Activated gamma-delta T cell treated with Interleukin-2 at 50 U/mL for 16 hours (primary cell): ENCODE data around the gene EHD2.
"Not testable (repeated sequence)": the region's sequence is repeated elsewhere in the genome, so short reads cannot be mapped to it uniquely, and the experiment has no call there.

Experiments used
- DNase-seq: peaks from one replicate; pipeline ENCODE4 v3.0.0-alpha.2; 2020

The EHD2 gene

GRCh38 chr19:47691782-47692181 lies 21.4 kb upstream of the EHD2 start:
- no peak for DNase-seq

DNA sequence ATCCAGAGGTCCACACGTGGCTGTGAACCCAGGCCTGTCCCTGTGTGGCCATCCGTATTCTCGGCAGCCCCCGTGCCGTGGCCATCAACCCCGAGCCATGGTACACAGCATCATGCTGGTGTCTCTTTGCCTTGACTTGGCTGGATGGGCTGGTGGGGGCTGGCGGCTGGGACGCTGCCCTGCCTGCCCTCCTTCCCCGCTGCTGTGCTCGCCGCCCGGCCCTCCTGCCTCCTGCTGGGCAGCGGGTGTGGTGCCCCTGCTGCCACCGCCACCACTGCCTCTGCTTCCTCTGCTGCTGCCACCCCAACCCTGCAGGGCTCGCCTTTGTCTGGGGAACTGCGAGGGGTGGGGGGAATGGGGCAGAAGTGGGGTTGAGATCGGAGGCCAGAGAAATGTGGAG lies 19.7 kb upstream of the EHD2 start:
- DNase-seq = no peak

DNA sequence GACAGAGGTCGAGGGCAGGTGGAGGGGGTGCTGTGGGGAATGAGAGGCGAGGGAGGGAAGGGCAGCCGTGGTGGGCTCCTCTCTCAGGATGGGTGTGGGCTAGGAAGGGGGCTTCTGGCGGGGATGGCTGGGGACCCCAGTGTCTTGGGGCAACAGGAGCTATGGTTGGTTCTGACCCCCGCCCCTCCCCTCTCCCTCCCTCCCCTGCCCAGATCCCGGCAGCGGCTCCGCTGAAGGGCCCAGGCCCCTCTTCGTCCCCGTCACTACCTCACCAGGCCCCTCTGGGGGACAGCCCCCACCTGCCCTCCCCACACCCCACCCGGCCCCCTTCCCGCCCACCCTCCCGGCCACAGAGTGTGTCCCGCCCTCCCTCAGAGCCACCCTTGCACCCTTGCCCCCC lies 19.3 kb upstream of the EHD2 start:
- no peak for DNase-seq

DNA sequence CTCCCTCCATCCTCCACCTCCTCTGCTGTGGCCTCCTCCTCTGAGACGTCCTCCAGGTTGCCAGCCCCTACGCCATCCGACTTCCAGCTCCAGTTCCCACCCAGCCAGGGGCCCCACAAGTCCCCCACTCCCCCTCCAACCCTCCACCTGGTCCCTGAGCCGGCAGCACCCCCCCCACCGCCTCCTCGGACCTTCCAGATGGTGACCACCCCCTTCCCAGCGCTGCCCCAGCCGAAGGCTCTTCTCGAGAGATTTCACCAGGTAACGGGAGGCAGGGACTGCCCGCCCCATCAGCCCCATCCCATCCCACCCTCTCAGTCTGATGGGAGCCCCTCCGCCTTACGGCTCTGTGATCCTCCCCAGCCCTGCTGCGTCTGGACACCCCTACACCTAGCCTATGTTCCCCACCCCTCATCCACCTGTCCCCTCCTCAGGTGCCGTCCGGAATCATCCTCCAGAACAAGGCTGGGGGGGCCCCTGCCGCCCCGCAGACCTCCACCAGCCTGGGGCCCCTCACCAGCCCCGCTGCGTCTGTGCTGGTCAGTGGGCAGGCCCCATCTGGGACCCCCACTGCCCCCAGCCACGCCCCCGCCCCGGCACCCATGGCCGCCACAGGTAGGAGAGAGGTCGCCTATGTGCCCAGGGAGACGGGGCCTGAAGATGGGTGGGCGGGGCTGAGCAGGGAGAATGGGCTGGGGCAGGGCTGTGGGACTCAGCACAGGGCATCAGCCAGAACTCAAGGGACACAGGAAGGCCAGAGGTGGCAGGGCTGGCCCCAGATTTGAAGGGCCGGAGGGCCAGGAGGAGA lies 18.6 kb upstream of the EHD2 start:
- no peak for DNase-seq

GRCh38 chr19:47695533-47696262 lies 17.5 kb upstream of the EHD2 start:
- DNase-seq = no peak

DNA sequence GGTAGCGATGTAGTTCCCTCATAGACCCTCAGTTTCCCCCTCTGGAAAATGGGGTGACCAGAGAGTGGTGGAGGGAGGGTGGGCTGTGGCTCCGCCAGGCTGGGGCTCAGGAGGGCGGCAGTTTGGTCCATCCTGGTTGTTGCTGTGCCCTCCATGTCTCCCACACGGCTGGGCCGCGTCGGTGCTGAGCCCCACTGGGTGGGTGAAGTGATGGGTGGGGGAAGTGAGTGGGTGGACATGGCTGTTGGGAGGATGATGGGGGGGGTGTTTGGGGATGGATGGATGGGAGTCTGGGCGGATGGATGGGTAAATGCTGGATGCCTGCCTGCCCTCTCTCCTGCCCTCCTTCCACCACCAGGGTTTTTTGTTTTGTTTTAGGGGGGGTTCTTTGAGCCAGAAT lies 16.6 kb upstream of the EHD2 start:
- DNase-seq = no peak

DNA sequence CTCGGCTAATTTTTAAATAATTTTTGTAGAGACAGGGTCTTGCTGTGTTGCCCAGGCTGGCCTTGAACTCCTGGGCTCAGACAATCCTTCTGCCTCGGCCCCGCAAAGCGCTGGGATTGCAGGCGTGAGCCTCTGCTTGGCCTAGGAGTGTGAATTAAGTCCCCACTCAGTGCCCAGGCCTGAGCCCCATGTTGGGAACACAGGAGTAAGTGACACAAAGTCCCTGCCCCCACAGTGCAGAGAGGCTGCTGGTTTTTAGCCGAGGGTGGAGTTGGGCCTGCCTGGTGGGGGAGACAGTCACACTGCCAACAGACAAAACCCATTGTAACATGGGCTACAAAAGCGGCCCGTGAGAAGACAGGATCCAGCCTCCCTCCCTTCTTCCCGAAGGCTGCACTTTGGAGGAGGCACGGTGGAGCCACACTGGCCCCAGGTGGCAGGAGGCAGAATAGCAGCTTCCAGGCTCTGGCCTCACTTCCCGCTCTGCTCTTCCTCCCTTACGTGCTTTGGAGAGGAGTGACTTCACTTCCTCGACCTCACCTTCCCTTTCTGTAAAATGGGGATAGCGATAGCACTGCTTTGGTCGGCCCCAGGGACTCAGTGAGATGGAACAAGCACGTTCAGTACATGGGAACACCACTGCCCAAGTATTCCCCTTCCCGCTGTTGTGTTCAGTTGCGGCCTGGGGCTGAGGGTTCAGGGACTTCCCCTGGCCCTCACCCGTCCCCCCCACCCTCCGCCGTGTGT lies 15.2 kb upstream of the EHD2 start:
- peak; percentile 23 for DNase-seq

DNA sequence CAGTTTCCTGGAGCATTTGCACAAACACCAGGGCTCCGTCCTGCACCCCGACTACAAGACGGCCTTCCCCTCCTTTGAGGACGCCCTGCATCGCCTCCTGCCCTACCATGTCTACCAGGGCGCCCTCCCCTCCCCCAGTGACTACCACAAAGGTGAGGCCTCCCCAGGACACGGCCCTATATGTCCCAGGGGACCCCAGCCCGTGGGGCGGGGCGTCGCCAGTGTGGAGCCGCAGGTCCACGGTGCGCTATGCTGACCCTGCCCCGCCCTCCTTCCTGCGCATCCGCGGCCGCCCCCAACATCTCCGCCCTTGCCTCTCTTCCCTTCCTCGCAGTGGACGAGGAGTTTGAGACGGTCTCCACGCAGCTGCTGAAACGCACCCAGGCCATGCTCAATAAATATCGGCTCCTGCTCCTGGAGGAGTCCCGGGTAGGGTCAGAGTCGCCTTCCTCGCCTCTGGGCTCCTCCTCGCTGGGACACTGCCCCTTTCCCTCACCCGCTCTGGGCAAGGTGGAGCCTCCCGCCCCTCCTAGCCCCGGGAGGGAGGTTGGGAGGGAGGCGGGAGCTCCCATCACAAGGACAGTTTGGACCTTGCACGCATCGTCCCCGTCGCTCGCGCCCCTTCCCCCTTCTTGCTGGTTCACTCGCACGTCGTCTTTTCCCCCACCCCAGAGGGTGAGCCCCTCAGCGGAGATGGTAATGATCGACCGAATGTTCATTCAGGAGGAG lies 14.4 kb upstream of the EHD2 start:
- DNase-seq = no peak

- peak; percentile 38 for DNase-seq
Observed at GRCh38 chr19:47699360-47699917, 13.8 kb upstream of the EHD2 start.

- no peak for DNase-seq
Observed at GRCh38 chr19:47700934-47701716, 12.1 kb upstream of the EHD2 start.

DNA sequence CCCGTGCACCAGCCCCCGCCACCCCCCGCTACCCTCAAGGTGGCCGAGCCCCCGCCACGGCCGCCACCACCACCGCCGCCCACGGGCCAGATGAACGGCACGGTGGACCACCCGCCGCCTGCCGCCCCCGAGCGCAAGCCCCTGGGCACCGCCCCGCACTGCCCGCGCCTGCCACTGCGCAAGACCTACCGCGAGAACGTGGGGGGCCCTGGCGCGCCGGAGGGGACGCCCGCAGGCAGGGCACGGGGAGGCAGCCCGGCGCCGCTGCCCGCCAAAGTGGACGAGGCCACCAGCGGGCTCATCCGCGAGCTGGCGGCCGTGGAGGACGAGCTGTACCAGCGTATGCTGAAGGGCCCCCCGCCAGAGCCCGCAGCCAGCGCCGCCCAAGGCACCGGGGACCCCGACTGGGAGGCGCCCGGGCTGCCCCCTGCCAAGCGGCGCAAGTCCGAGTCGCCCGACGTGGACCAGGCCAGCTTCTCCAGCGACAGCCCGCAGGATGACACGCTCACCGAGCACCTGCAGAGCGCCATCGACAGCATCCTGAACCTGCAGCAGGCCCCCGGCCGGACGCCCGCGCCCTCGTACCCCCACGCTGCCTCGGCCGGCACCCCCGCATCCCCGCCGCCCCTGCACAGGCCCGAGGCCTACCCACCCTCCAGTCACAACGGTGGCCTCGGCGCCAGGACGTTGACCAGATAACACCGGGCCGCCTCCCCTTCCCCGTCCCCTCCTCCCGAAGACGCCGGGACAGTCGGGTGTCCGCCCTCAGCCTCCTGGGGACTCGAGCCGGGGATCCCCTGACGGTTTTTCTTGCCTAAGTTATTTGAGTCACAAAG lies 11.3 kb upstream of the EHD2 start:
- DNase-seq = no peak

- no peak for DNase-seq
Observed at GRCh38 chr19:47702671-47703070, 10.6 kb upstream of the EHD2 start.

DNA sequence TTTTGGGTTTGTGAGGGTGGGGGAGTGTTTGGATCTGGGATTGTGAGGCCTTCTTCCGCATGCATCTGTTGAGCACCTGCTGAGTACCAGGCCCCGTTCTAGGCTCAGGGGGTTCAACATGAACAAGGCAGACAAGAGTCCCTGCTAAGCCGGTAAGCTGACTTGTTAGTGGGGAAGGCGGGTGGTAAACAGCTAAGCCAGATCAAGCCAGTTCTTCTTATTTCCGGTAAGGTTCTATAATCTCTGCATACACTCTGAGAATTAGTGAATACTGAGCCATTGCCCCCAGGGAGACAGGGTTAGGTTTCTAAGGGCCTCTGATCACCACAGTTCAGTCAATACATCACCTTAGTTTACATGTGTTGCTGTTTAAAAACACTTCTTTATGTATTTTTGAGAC lies 9.9 kb upstream of the EHD2 start:
- no peak for DNase-seq

DNA sequence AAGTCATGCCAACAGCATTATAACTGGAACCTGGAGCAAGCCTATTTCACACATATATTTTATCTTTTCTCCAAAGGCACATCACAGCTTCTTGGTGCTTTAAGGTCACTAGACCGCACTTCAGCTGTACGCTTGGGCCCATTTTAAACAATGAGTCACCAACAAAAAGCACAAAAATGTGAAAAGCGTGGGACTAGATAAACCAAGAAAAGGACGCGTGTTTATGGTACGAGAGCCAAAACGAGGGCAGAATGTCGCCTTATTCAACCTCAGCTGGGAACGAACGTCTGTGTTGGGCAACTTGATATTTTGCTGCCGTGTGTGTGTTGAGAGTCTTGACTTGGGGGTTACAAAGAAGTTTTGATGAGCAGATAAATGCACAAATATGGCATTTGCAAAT lies 9.2 kb upstream of the EHD2 start:
- DNase-seq = no peak

GRCh38 chr19:47704656-47705055 lies 8.6 kb upstream of the EHD2 start:
- no peak for DNase-seq

- peak; percentile 67 for DNase-seq
Observed at GRCh38 chr19:47707135-47707925, 5.9 kb upstream of the EHD2 start.

DNA sequence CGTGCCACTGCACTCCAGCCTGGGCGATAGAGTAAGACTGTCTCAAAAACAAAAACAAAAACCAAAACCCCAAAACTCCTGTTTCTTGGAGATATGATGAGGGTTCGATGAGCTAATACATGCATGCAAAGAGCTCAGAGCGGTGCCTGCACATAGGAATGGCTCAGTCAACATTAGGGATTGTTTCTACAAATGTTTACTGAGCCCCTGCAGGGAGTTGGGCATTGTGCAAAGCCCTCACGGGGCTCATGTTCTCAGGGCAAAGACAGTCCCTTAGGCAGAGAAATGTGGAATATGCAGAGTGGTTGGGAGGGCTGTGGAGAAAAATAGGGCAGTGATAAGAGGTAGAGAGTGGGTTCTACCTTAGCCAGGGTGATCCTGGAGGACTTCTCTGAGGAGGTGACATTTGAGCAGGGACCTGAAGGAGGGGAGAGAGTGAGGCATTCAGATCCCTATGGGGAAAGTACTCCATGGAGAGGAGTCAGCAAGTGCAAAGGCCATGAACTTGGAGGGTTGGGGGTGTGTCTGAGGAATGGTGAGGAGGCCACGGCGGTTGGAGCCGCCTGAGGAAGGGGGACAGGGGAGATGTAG lies 1.5 kb upstream of the EHD2 start:
- no peak for DNase-seq

GRCh38 chr19:47714339-47714738 lies 1.1 kb downstream of the EHD2 start:
- no peak for DNase-seq

GRCh38 chr19:47714855-47715254 lies 1.6 kb downstream of the EHD2 start:
- not testable (repeated sequence) for DNase-seq
